GM18498 (cell line): Measurements from ENCODE around the gene NFKBIZ.

Experiments
- ATAC-seq: cut with Tn5 transposase; IDR thresholded peaks from one replicate; pipeline ENCODE4 v1.9.1; 2021; ENCODE audit warnings: mild to moderate bottlenecking, moderate library complexity; ENCODE audit not compliant: unreplicated experiment

Gene NFKBIZ

DNA sequence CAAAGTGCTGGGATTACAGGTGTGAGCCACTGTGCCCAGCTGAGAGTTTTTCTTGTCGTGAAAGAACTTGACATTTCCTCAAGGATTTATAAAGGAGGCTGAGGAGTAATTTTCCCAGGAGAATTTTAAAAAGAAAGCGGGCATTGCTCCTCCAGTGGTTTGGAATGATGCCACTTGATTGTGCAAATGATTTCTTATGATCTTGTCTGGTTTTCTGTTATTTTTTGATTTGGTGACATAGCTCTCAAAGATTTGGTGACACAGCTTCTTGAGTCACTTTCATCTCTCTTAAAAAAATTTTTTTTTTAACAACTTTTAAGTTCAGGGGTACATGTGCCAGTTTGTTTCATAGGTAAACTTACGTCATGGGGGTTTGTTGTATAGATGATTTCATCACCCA lies 24.6 kb upstream of the NFKBIZ start:
- no peak for ATAC-seq

GRCh38 chr3:101825904-101826445 lies 23.3 kb upstream of the NFKBIZ start:
- no peak for ATAC-seq

GRCh38 chr3:101827211-101828174 lies 21.8 kb upstream of the NFKBIZ start:
- ATAC-seq, result peak; percentile 87

GRCh38 chr3:101828276-101828675 lies 21.0 kb upstream of the NFKBIZ start:
- no peak for ATAC-seq

- ATAC-seq, result peak; percentile 56
Measured at GRCh38 chr3:101828691-101829436, 20.4 kb upstream of the NFKBIZ start.

GRCh38 chr3:101829437-101829830 lies 19.9 kb upstream of the NFKBIZ start:
- no peak for ATAC-seq

DNA sequence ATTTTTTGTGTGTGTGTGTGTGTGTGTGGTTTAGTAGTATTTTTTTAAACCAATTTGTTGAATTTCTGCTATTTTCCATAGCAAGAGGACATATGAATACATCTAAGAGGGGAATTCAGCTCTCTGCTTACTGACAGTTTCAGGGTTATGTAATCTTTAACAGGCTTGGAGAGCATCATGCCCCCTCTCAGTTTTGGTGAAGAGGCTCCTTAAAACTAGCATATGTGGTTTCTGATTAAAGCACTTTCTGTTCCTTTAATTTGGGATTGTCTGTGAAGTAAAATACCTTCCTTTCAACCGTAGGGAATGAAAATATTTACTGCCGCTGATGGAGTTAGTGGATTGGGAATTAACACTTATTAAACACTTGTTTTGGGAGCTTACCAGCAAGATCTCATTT lies 19.4 kb upstream of the NFKBIZ start:
- no peak for ATAC-seq

GRCh38 chr3:101833446-101833974 lies 15.8 kb upstream of the NFKBIZ start:
- no peak for ATAC-seq

GRCh38 chr3:101835676-101836075 lies 13.6 kb upstream of the NFKBIZ start:
- no peak for ATAC-seq

DNA sequence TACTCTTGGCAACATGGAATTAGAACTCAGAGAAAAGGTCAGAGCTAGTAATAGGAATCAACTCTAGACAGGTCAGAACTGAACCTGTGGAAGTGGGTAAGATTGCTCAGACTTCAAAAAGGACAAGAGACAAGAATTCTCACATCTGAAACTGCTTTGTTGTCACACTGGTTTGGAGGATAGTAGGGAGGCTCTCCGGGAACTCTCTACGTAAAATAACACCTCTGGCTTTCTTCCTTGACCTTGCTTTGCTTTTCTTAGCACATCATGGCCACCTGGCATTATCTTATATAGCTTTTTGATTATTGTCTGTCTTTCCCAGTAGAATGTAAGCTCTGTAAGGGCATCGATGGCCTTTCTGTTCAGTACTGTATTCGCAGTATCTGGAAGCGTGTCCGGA lies 13.2 kb upstream of the NFKBIZ start:
- ATAC-seq, result no peak

GRCh38 chr3:101836652-101837598 lies 12.4 kb upstream of the NFKBIZ start:
- ATAC-seq, result no peak

DNA sequence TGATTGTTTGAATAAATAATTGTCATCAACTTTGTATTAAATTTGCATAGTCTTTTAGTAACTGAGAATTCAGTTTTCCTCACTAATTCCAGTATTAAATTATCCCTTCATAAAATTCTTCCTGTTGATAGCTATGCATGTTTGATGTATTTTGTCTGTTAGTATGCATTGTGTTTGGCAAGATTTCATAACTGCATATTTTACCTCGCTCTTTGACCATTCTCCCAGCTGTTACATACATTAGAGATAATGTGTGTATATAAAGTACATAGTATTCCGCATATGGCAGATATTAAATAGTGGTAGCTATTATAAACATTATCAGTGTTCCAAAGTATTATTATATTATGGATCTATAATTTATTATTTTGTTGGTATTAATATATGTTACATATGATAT lies 10.6 kb upstream of the NFKBIZ start:
- no peak for ATAC-seq

DNA sequence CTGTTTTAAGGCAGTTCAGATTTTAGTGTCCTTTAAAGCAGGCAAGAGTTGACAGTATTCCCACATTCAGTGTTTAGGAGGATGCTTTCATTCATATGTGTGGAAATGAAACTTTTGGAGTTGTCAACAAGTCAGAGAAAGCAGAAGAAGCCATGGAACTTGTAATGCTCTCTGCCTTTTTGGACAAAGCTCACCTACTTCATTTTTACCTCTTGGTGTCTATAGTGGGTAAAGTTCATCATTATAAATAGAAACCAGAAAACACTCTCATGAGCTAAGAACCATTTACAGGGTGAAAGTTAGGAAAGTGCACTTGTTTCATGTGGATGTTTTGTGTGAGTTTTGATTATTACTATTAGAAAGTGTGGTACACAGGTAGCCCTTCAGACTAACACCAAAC lies 9.2 kb upstream of the NFKBIZ start:
- no peak for ATAC-seq

- ATAC-seq, result no peak
Measured at GRCh38 chr3:101842245-101842934, 6.9 kb upstream of the NFKBIZ start.

DNA sequence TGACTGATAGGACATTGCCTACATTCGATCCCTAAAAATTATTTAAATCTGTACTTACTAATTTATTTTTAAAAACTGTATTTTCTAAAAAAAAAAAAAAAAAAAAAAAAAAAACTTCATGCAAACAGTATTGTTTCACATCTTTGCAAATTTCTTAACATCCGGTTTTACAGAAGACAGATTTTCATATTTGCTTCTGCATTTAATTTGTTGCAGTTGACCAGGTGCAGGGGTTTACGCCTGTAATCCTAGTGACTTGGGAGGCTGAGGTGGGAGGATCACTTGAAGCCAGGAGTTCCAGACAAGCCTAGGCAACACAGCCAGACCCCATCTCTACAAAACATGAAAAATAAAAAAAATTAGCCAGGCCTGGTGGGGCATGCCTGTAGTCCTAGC lies 6.4 kb upstream of the NFKBIZ start:
- ATAC-seq, result no peak

DNA sequence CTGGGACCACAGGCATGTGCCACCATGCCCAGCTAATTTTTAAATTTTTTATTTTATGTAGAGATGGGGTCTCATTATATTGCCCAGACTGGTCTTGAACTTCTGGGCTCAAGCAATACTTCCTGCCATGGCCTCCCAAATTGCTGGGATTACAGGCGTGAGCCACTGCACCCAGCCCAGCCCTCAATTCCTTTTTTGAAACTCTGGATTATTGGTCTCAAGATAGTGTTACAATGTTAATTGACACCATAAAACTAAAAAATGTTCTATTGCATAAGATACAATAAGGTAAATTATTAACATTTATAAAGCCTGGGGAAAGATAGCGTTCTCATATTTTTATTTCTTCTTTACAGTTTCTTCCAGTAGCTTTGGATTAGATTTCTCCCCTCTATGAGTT lies 3.9 kb upstream of the NFKBIZ start:
- ATAC-seq, result no peak

GRCh38 chr3:101846709-101847108 lies 2.6 kb upstream of the NFKBIZ start:
- ATAC-seq, result no peak

DNA sequence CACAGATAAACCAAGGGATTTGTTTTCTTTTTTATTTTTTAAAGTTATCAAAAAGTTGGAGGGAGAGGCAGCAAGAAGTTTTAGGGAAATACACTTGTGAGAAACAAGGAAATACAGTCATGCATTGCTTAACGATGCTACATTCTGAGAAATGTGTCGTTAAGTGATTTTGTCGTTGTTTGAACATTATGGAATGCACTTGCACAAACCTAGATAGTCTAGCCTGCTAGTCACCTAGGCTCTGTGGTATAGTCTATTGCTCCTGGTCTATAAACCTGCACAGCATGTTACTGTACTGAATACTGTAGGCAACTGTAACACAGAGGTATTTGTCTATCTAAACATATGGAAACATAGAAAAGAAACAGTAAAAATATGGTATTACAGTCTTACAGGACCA lies 2.0 kb upstream of the NFKBIZ start:
- ATAC-seq, result no peak

DNA sequence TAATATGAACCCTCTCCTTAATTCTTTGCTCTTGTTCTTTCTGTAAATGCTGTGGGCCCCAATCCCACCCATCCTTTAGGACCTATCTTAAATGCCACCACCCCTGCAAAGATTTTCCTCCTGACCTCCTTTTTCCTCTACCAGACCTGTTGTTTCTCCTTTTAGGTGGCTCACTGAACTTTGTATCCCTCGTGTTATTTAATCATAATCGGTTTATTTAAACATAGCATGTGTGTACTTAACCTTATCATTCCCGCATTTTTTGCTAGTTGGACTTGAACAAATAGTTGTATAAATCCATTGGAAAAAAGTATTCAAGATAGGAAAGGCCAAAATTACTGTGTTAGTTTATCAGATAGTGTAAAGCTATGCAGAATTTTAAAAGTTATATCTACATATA lies 988 bp upstream of the NFKBIZ start:
- ATAC-seq, result no peak

DNA sequence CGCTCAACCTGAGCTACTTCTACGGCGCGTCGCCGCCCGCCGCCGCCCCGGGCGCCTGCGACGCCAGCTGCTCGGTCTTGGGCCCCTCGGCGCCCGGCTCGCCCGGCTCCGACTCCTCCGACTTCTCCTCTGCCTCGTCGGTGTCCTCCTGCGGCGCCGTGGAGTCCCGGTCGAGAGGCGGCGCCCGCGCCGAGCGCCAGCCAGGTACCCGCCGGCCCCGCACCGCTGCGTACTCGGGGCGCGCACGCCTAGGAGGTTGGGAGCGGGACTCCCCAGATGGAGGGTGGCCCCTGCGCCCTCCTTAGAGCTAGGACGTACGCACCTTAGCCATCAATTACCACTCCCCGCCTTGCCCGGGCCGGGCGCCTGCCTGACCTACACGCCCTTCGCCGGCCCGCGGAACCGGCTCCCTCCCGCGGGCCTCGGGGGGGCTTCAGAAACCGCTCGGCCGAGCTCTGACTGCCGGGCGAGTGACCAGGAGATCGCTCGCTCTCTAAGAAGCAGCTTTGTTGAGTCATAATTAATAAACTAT lies 466 bp downstream of the NFKBIZ start:
- ATAC-seq, result peak; percentile 38
